T-helper 2 cell treated with Interferon-gamma antibody and Interleukin-4, amounts not matched to agents 100 ng/mL and 5 ng/mL, for 36 hours (primary cell): ENCODE results near the gene KCNQ2. TPM values are rescaled to one million over a fixed set of nuclear protein-coding genes. Genes with fewer than 3 reads are reported as not detected.

Experiments
- intact Hi-C: fragments of 100-400 bp; cut with micrococcal nuclease; formaldehyde crosslinking; loops from one replicate; pipeline ENCODE4 v1.15.1; 2023
- total RNA-seq: library from RNA; stranded (reverse); gene quantifications from 2 replicates; pipeline ENCODE4 v1.2.3, GENCODE V29; 2022

KCNQ2 gene
- total RNA-seq, 1 donor from 2014 or later: 0.11 TPM

DNA sequence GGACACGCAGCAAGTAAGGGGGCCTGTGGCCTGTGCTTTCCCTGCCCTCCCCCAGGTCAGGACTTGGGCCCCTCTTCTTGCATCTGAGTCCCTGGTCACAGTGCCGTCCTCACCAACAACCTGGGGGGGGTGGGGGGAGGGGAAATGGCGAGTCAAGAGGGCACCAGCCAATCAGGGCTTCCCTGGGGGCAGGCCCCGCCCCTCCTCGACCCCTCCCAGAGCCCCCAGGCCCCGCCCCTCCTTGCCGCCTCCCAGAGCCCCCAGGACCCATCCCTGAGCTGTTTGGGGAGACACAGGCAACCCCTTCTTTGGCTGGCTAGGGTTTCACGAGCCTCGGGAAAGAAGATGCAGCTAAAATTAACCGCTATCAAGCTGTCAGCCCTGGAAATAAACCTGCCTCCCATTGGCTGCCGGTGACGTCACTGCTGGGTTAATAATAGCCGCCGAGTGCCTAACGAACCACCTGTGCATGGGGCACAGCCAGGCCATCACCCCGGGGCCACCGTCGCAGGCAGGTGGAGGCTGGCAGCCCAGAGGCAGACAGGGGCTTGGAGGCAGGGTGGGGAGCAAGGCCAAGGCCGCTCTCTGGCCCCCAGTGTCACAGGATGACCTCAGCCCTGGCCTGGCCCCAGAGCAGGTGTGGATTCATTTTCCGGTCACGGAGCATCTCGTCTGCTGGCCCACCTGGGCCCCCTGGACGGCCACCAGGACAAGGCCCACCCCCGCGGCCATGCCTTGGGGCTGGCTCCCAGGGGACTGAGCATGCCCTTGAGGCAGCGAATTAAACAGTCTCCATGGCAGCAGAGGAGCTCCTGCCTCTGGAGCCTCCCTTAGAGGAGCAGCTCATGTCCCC lies 29.6 kb upstream of the KCNQ2 start:
- intact Hi-C loops: no loop called here

DNA sequence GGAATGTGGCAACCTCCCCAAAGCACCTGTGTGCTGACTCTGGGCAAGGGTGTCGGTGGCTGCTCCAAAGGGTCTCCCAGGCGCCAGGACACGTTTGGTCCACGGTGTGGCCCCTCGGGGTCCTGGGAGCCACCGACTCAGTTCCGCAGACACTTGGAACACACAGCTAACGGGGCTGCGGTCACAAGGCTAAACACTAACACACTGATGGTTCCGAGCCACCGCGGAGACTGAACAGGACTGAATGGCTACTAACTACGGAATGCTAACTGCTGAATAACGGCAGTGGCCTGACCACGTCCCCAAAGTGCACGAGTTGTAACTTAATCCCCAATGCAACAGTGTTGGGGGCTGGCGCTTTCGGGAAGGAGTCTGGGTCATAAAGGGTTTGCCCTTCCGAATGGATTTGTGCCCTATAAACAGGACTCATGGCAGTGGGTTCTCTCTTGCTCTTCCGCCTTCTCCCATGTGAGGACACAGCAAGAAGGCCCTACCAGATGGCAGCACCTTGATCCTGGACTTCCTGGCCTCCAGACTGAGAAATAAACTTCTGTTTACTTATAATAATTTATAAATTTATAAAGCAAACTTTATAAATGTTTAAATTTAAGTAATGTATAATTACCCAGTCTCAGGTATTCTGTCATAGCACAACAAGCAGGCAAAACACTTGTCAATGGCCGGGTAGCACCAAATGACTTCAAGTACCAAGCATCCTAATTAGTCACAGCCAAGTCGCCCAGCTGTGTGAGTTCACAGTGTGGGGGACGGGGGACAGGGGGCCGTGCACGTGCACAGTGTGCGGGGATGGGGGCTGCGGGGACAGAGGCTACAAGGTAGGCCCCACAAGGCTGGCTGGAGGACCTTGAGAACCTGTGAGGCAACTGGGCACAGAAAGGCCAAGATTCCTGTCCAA lies 28.7 kb upstream of the KCNQ2 start:
- intact Hi-C loops: no loop called here

GRCh38 chr20:63500151-63500901 lies 27.9 kb upstream of the KCNQ2 start:
- intact Hi-C loops: no loop called here

- intact Hi-C loops: no loop called here
These were observed 27.0 kb upstream of the KCNQ2 start for GRCh38 chr20:63499338-63499969.

GRCh38 chr20:63498960-63499337 lies 26.5 kb upstream of the KCNQ2 start, which contains the start of gene EEF1A2:
EEF1A2 (minus strand) TSS chr20:63499083; CDS start chr20:63497763, 1,320 bp downstream.
- intact Hi-C loops: no loop called here

- intact Hi-C loops: no loop called here
These were observed 25.8 kb upstream of the KCNQ2 start for GRCh38 chr20:63497946-63498935.

- intact Hi-C loops: no loop called here
These were observed 24.9 kb upstream of the KCNQ2 start for GRCh38 chr20:63497138-63497945.

DNA sequence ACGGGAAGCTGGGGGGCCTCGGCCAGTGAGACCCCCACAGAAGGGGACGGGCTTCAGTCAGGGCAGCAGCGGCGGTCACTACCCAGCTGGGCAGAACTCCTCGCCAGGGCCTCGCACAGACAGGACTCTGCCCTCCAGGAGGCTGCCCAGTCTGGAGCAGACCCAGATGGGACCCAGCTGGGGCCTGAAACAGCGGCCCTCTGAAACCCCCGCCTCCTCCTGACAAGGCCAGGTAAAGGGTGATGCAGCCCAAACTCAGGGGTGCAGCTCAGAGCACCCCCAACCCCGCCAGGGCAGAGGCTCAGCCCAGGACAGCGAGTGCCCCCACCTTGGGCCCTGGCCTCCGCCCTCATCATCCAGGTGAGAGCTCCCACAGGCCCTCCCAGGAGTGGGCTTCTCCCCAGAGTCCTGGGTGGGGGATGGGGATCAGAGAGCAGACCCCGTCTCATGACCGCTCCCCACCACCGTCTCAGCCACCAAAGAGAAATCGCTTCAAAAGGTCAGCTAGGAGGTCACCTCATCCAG lies 24.2 kb upstream of the KCNQ2 start:
- intact Hi-C loops: loop anchor here (1.0 kb wide), 1 partner anchor 24 kb away; the partner anchor contains the start of gene PPDPF

- intact Hi-C loops: loop anchor here (1.0 kb wide), 1 partner anchor 24 kb away; the partner anchor contains the start of gene PPDPF
These were observed 23.5 kb upstream of the KCNQ2 start for GRCh38 chr20:63495741-63496595.

DNA sequence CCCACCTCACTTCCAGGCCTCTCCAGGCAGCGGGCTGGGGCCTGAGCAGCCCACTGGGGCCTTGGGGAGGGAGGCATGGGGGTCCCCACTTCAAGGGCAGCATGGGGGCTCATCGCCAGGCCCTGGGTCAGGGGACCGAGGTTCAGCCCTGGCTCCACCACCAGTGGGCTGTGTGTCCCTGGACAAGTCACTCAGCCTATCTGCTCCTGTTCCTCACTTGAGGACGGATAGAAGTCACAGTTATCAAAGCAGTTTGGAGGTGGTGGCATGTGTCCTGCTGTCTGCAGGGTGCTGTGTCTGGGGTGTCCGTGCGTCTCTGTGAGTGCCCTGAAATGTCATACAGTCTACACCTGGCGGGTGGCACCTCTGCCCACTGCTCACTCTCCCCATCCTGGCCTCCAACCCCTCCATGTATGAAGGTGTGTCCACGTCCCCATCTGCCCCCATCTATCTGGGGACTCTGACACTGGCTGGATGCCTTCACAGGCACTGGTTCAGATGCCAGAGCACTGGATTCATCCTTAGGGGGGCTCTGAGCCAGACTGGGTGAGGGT lies 22.8 kb upstream of the KCNQ2 start:
- intact Hi-C loops: no loop called here

- intact Hi-C loops: no loop called here
These were observed 22.1 kb upstream of the KCNQ2 start for GRCh38 chr20:63494420-63495166.

DNA sequence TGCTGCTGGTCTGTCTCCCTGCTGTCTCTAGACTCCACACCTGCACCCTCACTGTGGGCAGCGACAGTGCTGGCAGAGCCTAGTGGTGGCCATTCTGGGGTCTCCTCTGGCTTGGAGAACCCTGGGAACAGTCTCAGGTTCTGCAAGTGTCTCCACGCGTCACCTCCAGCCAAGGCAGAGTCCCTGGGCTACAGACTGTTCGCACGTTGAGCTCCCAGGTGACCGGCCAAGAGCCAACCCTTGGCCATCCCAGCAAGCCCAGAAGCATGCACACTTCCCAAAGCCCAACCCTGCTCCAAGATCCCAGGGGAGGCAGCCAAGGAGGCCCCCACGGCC lies 21.6 kb upstream of the KCNQ2 start:
- intact Hi-C loops: no loop called here

DNA sequence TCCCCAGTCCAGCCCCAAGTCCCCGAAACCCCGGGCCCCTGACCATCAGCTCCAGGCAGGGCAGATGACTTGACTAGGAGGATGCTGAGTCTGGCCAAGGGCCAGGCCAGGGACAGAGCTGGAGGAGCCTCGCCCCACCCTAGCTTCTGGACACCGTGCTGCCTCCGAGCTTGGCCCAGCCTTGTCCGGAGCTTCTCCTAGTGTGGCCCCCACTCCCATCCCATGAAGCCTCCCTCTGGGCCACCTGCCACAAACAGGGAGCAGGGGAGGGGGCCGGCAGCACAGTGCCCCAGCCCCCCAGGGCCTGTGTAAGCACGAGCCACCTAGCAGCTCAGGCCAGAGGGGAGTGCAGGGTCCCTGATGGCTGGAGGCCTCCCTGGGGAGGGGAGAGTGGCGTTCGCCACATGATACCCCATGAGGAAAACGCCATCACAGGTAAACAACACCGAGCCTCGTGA lies 21.1 kb upstream of the KCNQ2 start:
- intact Hi-C loops: no loop called here

- intact Hi-C loops: no loop called here
These were observed 20.5 kb upstream of the KCNQ2 start for GRCh38 chr20:63492982-63493381.

DNA sequence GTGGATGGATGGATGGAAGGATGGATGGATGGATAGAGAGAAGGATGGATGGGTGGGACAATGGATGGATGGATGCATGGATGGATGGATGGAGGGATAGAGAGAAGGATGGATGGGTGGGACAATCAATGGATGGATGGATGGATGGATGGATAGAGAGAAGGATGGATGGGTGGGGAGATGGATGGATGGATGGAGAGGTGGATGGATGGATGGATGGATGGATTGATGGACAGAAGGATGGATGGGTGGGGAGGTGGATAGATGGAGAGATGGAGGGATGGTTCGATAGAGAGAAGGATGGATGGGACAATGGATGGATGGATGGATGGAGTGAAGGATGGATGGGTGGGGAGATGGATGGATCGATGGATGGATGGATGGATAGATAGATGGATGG lies 20.1 kb upstream of the KCNQ2 start:
- intact Hi-C loops: no loop called here

DNA sequence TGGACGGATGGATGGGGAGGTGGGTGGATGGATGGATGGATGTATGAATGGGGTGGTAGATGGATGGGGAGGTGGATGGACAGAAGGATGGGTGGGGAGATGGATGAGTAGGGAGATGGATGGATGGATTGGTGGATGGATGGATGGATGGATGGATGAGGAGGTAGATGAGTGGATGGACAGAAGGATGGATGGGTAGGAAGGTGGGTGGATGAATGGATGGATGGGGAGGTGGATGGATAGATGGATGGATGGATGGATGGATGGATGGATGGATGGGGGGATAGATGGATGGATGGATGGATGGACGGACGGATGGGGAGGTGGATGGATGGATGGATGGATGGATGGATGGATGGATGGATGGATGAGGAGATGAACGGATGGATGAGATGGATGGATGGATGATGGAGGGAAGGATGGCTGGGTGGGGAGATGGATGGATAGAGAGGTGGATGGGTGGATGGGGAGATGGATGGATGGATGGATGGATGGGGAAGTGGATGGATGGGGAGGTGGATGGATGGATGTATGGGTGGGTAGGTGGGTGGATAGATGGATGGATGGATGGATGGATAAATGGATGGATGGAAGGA lies 19.3 kb upstream of the KCNQ2 start:
- intact Hi-C loops: no loop called here
